B cell (primary cell): ENCODE data around the gene TAS2R60. TPM values are rescaled to one million over a fixed set of nuclear protein-coding genes. Genes with fewer than 3 reads are reported as not detected.
"Not testable (repeated sequence)": the region's sequence is repeated elsewhere in the genome, so short reads cannot be mapped to it uniquely, and the experiment has no call there.

Experiments
- ATAC-seq: fragments of 200-7000 bp; cut with Tn5 transposase; one replicate; pipeline ENCODE4 v1.10.0; 2021; ENCODE audit warnings: low read depth, mild to moderate bottlenecking, moderate number of reproducible peaks, moderate library complexity
- CTCF ChIA-PET: fragments of 350-600 bp; sonication (Branson Sonifier 250); formaldehyde crosslinking; loops from one replicate; lab custom pipeline; 2021; ENCODE audit warnings: antibody characterized with exemption, inconsistent platforms; lab: Charles Lee
- POLR2A ChIA-PET: fragments of 350-600 bp; sonication (Branson Sonifier 250); formaldehyde crosslinking; loops from one replicate; lab custom pipeline; 2021; ENCODE audit warnings: antibody characterized with exemption; lab: Charles Lee
- DNase-seq: peaks from one replicate; pipeline ENCODE4 v3.0.0; 2013
- H2AFZ ChIP-seq: 2 replicates; pipeline ENCODE4 v1.6.1; 2012; ENCODE audit warnings: mild to moderate bottlenecking, low read depth, low read length; ENCODE audit not compliant: insufficient read depth, poor library complexity, severe bottlenecking
- H3K27ac ChIP-seq, 2 donors: 1 replicate in 1 of 2; 2 replicates in 1 of 2; pipeline ENCODE4 v1.5.1; 2012 to 2013; ENCODE audit warnings: low read length in 2 of 2, mild to moderate bottlenecking in 2 of 2, moderate library complexity in 1 of 2
- H3K27me3 ChIP-seq, 4 experiments: fragments of 200-600 bp in 1 of 4; sonication (generic) in 1 of 4; replicated peaks in 1 of 4; 1 replicate in 2 of 4; 2 replicates in 2 of 4; pipeline versions ENCODE4 v1.6.1 to v1.7.0; 2013 to 2016; ENCODE audit warnings: low read length in 3 of 4, mild to moderate bottlenecking in 2 of 4, mixed read lengths in 1 of 4, moderate library complexity in 1 of 4; ENCODE audit not compliant: insufficient read depth in 4 of 4, control insufficient read depth in 3 of 4; ENCODE audit errors: control extremely low read depth in 1 of 4
- H3K36me3 ChIP-seq, 2 experiments: replicated peaks in 1 of 2; 1 replicate in 1 of 2; 2 replicates in 1 of 2; pipeline versions ENCODE4 v1.6.1 to v1.7.1; 2013; ENCODE audit warnings: low read length in 1 of 2; ENCODE audit not compliant: insufficient read depth in 2 of 2, control insufficient read depth in 1 of 2; ENCODE audit errors: control extremely low read depth in 1 of 2, extremely low read depth in 1 of 2
- H3K4me1 ChIP-seq, 2 donors: fragments of 200-600 bp in 1 of 2; sonication (generic) in 1 of 2; 1 replicate in 1 of 2; 2 replicates in 1 of 2; pipeline versions ENCODE4 v1.5.1 to v1.6.1; 2013 to 2017; ENCODE audit warnings: low read length in 2 of 2; ENCODE audit not compliant: control insufficient read depth in 2 of 2, insufficient read depth in 2 of 2
- H3K4me2 ChIP-seq: replicated peaks from 2 replicates; pipeline ENCODE3; 2012; ENCODE audit warnings: mild to moderate bottlenecking, low read depth, low read length; ENCODE audit not compliant: poor library complexity, severe bottlenecking
- H3K4me3 ChIP-seq, 5 experiments: fragments of 200-600 bp in 1 of 5; sonication (generic) in 1 of 5; 1 replicate in 3 of 5; 2 replicates in 2 of 5; pipeline versions ENCODE4 v1.5.1 to v1.7.0; 2011 to 2016; ENCODE audit warnings: low read length in 4 of 5, mild to moderate bottlenecking in 4 of 5, low read depth in 2 of 5, control low read depth in 1 of 5, moderate library complexity in 1 of 5; ENCODE audit not compliant: insufficient read depth in 1 of 5; ENCODE audit errors: control extremely low read depth in 1 of 5, extremely low read depth in 1 of 5
- H3K79me2 ChIP-seq: fragments of 200-600 bp; sonication (generic); one replicate; pipeline ENCODE4 v1.6.0; 2016; ENCODE audit warnings: low read length; ENCODE audit not compliant: control insufficient read depth, insufficient read depth
- H3K9ac ChIP-seq: fragments of 200-600 bp; sonication (generic); 2 replicates; pipeline ENCODE4 v1.6.1; 2017; ENCODE audit warnings: mild to moderate bottlenecking, low read length, moderate library complexity
- H3K9me3 ChIP-seq, 3 donors: one replicate each; pipeline versions ENCODE4 v1.6.1 to v1.7.1; 2013; ENCODE audit warnings: low read length in 2 of 3; ENCODE audit not compliant: control insufficient read depth in 2 of 3, insufficient read depth in 1 of 3; ENCODE audit errors: control extremely low read depth in 1 of 3
- H4K20me1 ChIP-seq: 2 replicates; pipeline ENCODE4 v1.6.0; 2012; ENCODE audit warnings: mild to moderate bottlenecking, low read length; ENCODE audit not compliant: insufficient read depth, control insufficient read depth, poor library complexity, severe bottlenecking
- H3K27ac Mint-ChIP-seq: one replicate; pipeline ENCODE4 v1.8.0; 2021; ENCODE audit warnings: mixed read lengths
- H3K27me3 Mint-ChIP-seq: one replicate; pipeline ENCODE4 v1.8.0; 2021; ENCODE audit warnings: mixed read lengths
- H3K4me1 Mint-ChIP-seq: one replicate; pipeline ENCODE4 v1.8.0; 2021; ENCODE audit warnings: mixed read lengths
- H3K4me3 Mint-ChIP-seq: one replicate; pipeline ENCODE4 v1.8.0; 2021; ENCODE audit warnings: mixed read lengths
- H3K9me3 Mint-ChIP-seq: one replicate; pipeline ENCODE4 v1.8.0; 2022; ENCODE audit warnings: mixed read lengths; ENCODE audit not compliant: insufficient read depth
- EZH2 ChIP-seq: IDR thresholded peaks from 2 replicates; pipeline ENCODE4 v1.6.1; 2012; ENCODE audit warnings: borderline replicate concordance, low read depth, mild to moderate bottlenecking, moderate library complexity, low read length; ENCODE audit not compliant: insufficient read depth, poor library complexity, severe bottlenecking
- whole genome bisulfite sequencing: methylation state at CpG from one replicate; pipeline ENCODE4 v1.1.5; 2013; ENCODE audit warnings: missing lambda C conversion rate; ENCODE audit not compliant: insufficient coverage; 5-methylcytosine and 5-hydroxymethylcytosine counted together
- intact Hi-C: fragments of 100-400 bp; cut with micrococcal nuclease; formaldehyde crosslinking; loops from one replicate; pipeline ENCODE4 v1.10.0; 2022
- polyA plus RNA-seq: library from polyadenylated mRNA; depleted of rRNA; stranded (reverse); fragments of >200 nt; gene quantifications from 2 replicates; pipeline ENCODE4 v1.2.3, GENCODE V29; 2012
- total RNA-seq, 2 donors: library from RNA; stranded (reverse); fragments of 120-200 nt in 1 of 2; gene quantifications; 1 replicate in 1 of 2; 2 replicates in 1 of 2; pipeline versions ENCODE4 v1.2.3 to v1.2.4, GENCODE V29; 2013 to 2022
- TF ChIP-seq, protein P1 (sequence below): fragments of 200-600 bp; IDR thresholded peaks from one replicate; pipeline ENCODE4 v1.8.0; 2022; ENCODE audit warnings: antibody characterized with exemption, mild to moderate bottlenecking

The TAS2R60 gene
- total and polyA plus RNA-seq, 2 donors (not counting 1 experiment from before 2014, with no cell fraction given) = not detected

DNA sequence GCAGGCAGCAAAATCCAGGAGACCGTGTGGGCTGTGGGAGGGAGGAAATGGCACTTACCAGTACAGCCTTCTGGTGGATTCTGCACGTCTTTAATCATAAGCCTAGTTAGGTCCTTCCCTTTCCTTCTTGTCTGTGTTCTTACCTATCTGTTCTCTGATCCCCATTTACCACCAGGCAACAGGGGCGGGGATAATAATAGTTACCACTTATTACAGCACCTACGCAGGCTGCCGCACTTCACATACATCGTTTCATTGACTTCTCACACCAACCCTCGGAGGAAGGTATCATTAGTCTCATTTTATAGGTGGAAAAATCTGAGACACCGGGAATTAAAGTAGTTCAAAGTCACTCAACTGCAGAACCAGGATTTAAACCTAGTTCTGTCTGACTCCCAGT is 30.1 kb upstream of the TAS2R60 start:
- Histone ChIP-seq H3K36me3 (no peaks in the 10 kb centered on the region), H3K9ac (no peak overlapping the region), H3K27ac (no peak overlapping the region), H3K4me3 (no peak overlapping the region), H3K9me3 (no peaks in the 10 kb centered on the region), H3K4me2 (no peak overlapping the region), H3K27me3 (peaks cover 0 to 52% (median 26%) of the 10 kb centered on the region in 4 experiments), H3K79me2 (no peaks in the 10 kb centered on the region), H2AFZ (no peak overlapping the region), H3K4me1 (peaks cover 24 to 25% of the 10 kb centered on the region in 2 donors), H4K20me1 (no peaks in the 10 kb centered on the region)
- DNase-seq = no peak
- Mint-ChIP-seq H3K9me3 (no peaks in the 10 kb centered on the region), H3K4me1 (peaks cover 22% of the 10 kb centered on the region), H3K4me3 (no peak overlapping the region), H3K27me3 (peaks cover 56% of the 10 kb centered on the region), H3K27ac (no peak overlapping the region)
- intact Hi-C loops = loop anchor here (10.0 kb wide), 1 partner anchor 48 kb away; the partner anchor contains the start of gene FAM131B
- no peak for TF ChIP-seq EZH2
- TF ChIP-seq, protein P1, sequence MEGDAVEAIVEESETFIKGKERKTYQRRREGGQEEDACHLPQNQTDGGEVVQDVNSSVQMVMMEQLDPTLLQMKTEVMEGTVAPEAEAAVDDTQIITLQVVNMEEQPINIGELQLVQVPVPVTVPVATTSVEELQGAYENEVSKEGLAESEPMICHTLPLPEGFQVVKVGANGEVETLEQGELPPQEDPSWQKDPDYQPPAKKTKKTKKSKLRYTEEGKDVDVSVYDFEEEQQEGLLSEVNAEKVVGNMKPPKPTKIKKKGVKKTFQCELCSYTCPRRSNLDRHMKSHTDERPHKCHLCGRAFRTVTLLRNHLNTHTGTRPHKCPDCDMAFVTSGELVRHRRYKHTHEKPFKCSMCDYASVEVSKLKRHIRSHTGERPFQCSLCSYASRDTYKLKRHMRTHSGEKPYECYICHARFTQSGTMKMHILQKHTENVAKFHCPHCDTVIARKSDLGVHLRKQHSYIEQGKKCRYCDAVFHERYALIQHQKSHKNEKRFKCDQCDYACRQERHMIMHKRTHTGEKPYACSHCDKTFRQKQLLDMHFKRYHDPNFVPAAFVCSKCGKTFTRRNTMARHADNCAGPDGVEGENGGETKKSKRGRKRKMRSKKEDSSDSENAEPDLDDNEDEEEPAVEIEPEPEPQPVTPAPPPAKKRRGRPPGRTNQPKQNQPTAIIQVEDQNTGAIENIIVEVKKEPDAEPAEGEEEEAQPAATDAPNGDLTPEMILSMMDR = no peak
- ChIA-PET POLR2A (no interaction called here), CTCF (no interaction called here)
- 100% methylated on average over 1 of the region's 8 CpGs for WGBS
- ATAC-seq = no peak

DNA sequence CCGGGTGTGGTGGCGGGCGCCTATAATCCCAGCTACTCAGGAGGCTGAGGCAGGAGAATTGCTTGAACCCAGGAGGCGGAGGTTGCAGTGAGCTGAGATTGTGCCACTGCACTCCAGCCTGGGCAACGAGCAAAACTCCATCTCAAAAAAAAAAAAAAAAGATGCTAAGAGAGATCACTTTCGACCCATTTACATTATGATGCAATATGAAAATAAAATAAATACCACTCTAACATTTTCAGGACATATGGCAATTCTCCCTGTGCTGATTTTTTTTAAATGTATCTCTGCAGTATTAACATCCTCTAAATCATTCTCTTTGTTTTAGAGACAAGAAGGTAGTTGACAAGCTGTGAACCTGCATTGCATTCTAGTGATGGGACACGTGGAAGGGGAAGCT is 28.0 kb upstream of the TAS2R60 start:
- not testable (repeated sequence) for H3K27ac Mint-ChIP-seq, H2AFZ ChIP-seq, ATAC-seq, H3K4me3 ChIP-seq, H3K4me3 Mint-ChIP-seq, H3K36me3 ChIP-seq, H3K9me3 ChIP-seq, H3K4me2 ChIP-seq, H3K4me1 ChIP-seq, H3K9me3 Mint-ChIP-seq, H3K4me1 Mint-ChIP-seq, H3K27ac ChIP-seq, H3K79me2 ChIP-seq, DNase-seq, H4K20me1 ChIP-seq, H3K9ac ChIP-seq
- intact Hi-C loops = loop anchor here (10.0 kb wide), 1 partner anchor 50 kb away; the partner anchor contains the start of gene FAM131B
- peaks cover 59% of the 10 kb centered on the region for H3K27me3 Mint-ChIP-seq
- ChIA-PET CTCF (interaction anchor here (0.7 to 5.3 kb wide), 15 partner anchors 8 to 181 kb away, joined by 3 to 172 read pairs (median 5); partner anchors contain the start of genes FAM131B and GSTK1), POLR2A (interaction anchor here (0.5 kb wide), 1 partner anchor 78 kb away, joined by 9 read pairs; no protein-coding TSS in a partner anchor)
- peaks cover 0 to 41% (median 21%) of the 10 kb centered on the region in 4 experiments for H3K27me3 ChIP-seq
- WGBS = 90% methylated on average over 4 of the region's 7 CpGs
